A549 (cell line): ENCODE results near the gene TBC1D22A. TPM values are rescaled to one million over a fixed set of nuclear protein-coding genes. Genes with fewer than 3 reads are reported as not detected.

Experiments used
- ATAC-seq, 2 experiments: fragments of 200-7000 bp in 1 of 2; fragments of >200 bp in 1 of 2; cut with Nextera tagmentation in 1 of 2; cut with Tn5 transposase in 1 of 2; 3 replicates each; pipeline versions ENCODE4 v1.8.0 to v1.9.1; 2018 to 2020; ENCODE audit warnings: mild to moderate bottlenecking in 1 of 2, moderate library complexity in 1 of 2
- CTCF ChIA-PET: fragments of 300-600 bp; sonication (Branson Sonifier 250); formaldehyde crosslinking; extraction: SDS; loops from one replicate; lab custom pipeline; 2021; ENCODE audit warnings: antibody characterized with exemption, inconsistent platforms; lab: Yijun Ruan, JAX
- POLR2A ChIA-PET: fragments of 350-600 bp; formaldehyde crosslinking; extraction: SDS; loops from one replicate; lab custom pipeline; 2021; ENCODE audit warnings: antibody characterized with exemption, inconsistent platforms; lab: Yijun Ruan, JAX
- DNase-seq, 2 experiments: peaks; one replicate each; pipeline versions ENCODE4 v3.0.0 to v3.0.0-alpha.2; 2011 to 2016; ENCODE audit warnings: low read depth in 1 of 2, low spot score in 1 of 2
- FAIRE-seq: peaks from 2 replicates; lab custom pipeline; 2011; peaks lifted over from hg19 to GRCh38; lab: Jason Lieb, UNC
- H3K27ac ChIP-seq, 2 experiments: fragments of >200 bp; sonication (Bioruptor Twin); formaldehyde crosslinking; 3 replicates each; pipeline ENCODE4 v1.5.1; 2016 to 2017
- H3K4me1 ChIP-seq: fragments of >200 bp; sonication (Bioruptor Twin); formaldehyde crosslinking; 3 replicates; pipeline ENCODE4 v1.6.1; 2016
- H3K4me2 ChIP-seq: fragments of >200 bp; sonication (Bioruptor Twin); formaldehyde crosslinking; 3 replicates; pipeline ENCODE4 v1.6.1; 2016
- H3K4me3 ChIP-seq: fragments of >200 bp; sonication (Bioruptor Twin); formaldehyde crosslinking; 3 replicates; pipeline ENCODE4 v1.5.1; 2016
- H3K9me3 ChIP-seq: fragments of >200 bp; sonication (Bioruptor Twin); formaldehyde crosslinking; 3 replicates; pipeline ENCODE4 v1.6.1; 2016
- ATOH8 ChIP-seq: fragments of 250-450 bp; sonication (Bioruptor Pico); IDR thresholded peaks from 2 replicates; pipeline ENCODE4 v1.5.0; 2020; ENCODE audit warnings: low read depth, mild to moderate bottlenecking, moderate library complexity
- BCL3 ChIP-seq: fragments of >200 bp; sonication (Bioruptor Twin); formaldehyde crosslinking; IDR thresholded peaks from 3 replicates; pipeline ENCODE4 v1.6.1; 2016
- BHLHE40 ChIP-seq: IDR thresholded peaks from 2 replicates; pipeline ENCODE4 v1.6.1; 2012; ENCODE audit warnings: low read depth, low read length, inconsistent platforms
- CEBPB ChIP-seq, 2 experiments: fragments of >200 bp in 1 of 2; sonication (Bioruptor Twin) in 1 of 2; formaldehyde crosslinking in 1 of 2; IDR thresholded peaks; 2 replicates each; pipeline ENCODE4 v1.6.1; 2012 to 2016
- CHD2 ChIP-seq: fragments of 150-350 bp; IDR thresholded peaks from 2 replicates; pipeline ENCODE4 v1.6.1; 2014; ENCODE audit warnings: low read length; ENCODE audit not compliant: partially characterized antibody
- CTCF ChIP-seq: fragments of >200 bp; sonication (Bioruptor Twin); formaldehyde crosslinking; IDR thresholded peaks from 3 replicates; pipeline ENCODE4 v1.5.1; 2016
- EHMT2 ChIP-seq: fragments of 200-600 bp; sonication (generic); IDR thresholded peaks from 2 replicates; pipeline ENCODE4 v1.6.1; 2016; ENCODE audit warnings: antibody characterized with exemption, low read depth, mild to moderate bottlenecking, moderate library complexity
- ESRRA ChIP-seq: fragments of 150-350 bp; IDR thresholded peaks from 2 replicates; pipeline ENCODE4 v1.6.1; 2014; ENCODE audit warnings: mild to moderate bottlenecking, low read length, borderline replicate concordance
- FOSL2 ChIP-seq, 2 experiments: fragments of 450-650 bp in 1 of 2; fragments of >200 bp in 1 of 2; sonication (Bioruptor Twin) in 1 of 2; formaldehyde crosslinking; IDR thresholded peaks; 2 replicates each; pipeline versions ENCODE4 v1.5.0 to v1.6.1; 2016 to 2020; ENCODE audit warnings: mild to moderate bottlenecking in 1 of 2, moderate library complexity in 1 of 2
- HES2 ChIP-seq: fragments of >200 bp; sonication (Bioruptor Twin); formaldehyde crosslinking; IDR thresholded peaks from 2 replicates; pipeline ENCODE4 v1.6.1; 2016
- JUN ChIP-seq, 2 experiments: fragments of >200 bp; sonication (Bioruptor Twin); formaldehyde crosslinking; IDR thresholded peaks; 2 replicates in 1 of 2; 3 replicates in 1 of 2; pipeline ENCODE4 v1.6.1; 2016 to 2017
- KDM1A ChIP-seq: fragments of 200-600 bp; sonication (generic); IDR thresholded peaks from 2 replicates; pipeline ENCODE4 v1.6.1; 2016; ENCODE audit warnings: low read depth, mild to moderate bottlenecking
- KDM5A ChIP-seq: fragments of 200-600 bp; sonication (generic); IDR thresholded peaks from 2 replicates; pipeline ENCODE4 v1.6.1; 2016; ENCODE audit warnings: antibody characterized with exemption, mild to moderate bottlenecking
- MAX ChIP-seq: IDR thresholded peaks from 2 replicates; pipeline ENCODE4 v1.6.1; 2012
- MAZ ChIP-seq: fragments of 150-350 bp; IDR thresholded peaks from 2 replicates; pipeline ENCODE4 v1.6.1; 2014; ENCODE audit warnings: antibody characterized with exemption, low read depth, low read length, borderline replicate concordance
- MYC ChIP-seq: IDR thresholded peaks from 2 replicates; pipeline ENCODE4 v1.6.1; 2012; ENCODE audit warnings: mild to moderate bottlenecking, inconsistent platforms, low read length, improper control_type of control experiment, borderline replicate concordance
- NFE2L2 ChIP-seq: fragments of 150-350 bp; conservative IDR thresholded peaks from 2 replicates; pipeline ENCODE4 v1.6.1; 2014; ENCODE audit warnings: low read length
- NR3C1 ChIP-seq: fragments of >200 bp; sonication (Bioruptor Twin); formaldehyde crosslinking; IDR thresholded peaks from 3 replicates; pipeline ENCODE4 v1.6.1; 2017
- POLR2A ChIP-seq: IDR thresholded peaks from 2 replicates; pipeline ENCODE4 v1.6.1; 2012; ENCODE audit warnings: mild to moderate bottlenecking, low read length
- RAD21 ChIP-seq, 2 experiments: fragments of >200 bp in 1 of 2; sonication (Bioruptor Twin) in 1 of 2; formaldehyde crosslinking in 1 of 2; IDR thresholded peaks in 1 of 2; conservative IDR thresholded peaks in 1 of 2; 2 replicates in 1 of 2; 3 replicates in 1 of 2; pipeline ENCODE4 v1.6.1; 2012 to 2018; ENCODE audit warnings: inconsistent platforms in 1 of 2
- RFX5 ChIP-seq: fragments of 450-650 bp; IDR thresholded peaks from 2 replicates; pipeline ENCODE4 v1.7.1; 2014; ENCODE audit warnings: antibody characterized with exemption, mild to moderate bottlenecking, moderate library complexity
- SMC3 ChIP-seq: fragments of >200 bp; sonication (Bioruptor Twin); formaldehyde crosslinking; IDR thresholded peaks from 3 replicates; pipeline ENCODE4 v1.6.1; 2018; ENCODE audit warnings: inconsistent platforms
- TFCP2L1 ChIP-seq: fragments of 250-450 bp; sonication (Bioruptor Pico); IDR thresholded peaks from 2 replicates; pipeline ENCODE4 v1.5.0; 2021; ENCODE audit warnings: mild to moderate bottlenecking
- TP53 ChIP-seq: fragments of 250-450 bp; sonication (Bioruptor Pico); IDR thresholded peaks from 2 replicates; pipeline ENCODE4 v1.5.0; 2021; ENCODE audit warnings: mild to moderate bottlenecking, moderate library complexity
- USF2 ChIP-seq: fragments of 450-650 bp; IDR thresholded peaks from 2 replicates; pipeline ENCODE4 v1.6.1; 2014; ENCODE audit warnings: antibody characterized with exemption
- ZSCAN20 ChIP-seq: fragments of 250-450 bp; sonication (Bioruptor Pico); IDR thresholded peaks from 2 replicates; pipeline ENCODE4 v1.8.0; 2022; ENCODE audit warnings: mild to moderate bottlenecking, moderate library complexity
- WGBS: methylation state at CpG from one replicate; pipeline ENCODE4 v1.1.6; 2017; ENCODE audit errors: missing lambda C conversion rate; 5-methylcytosine and 5-hydroxymethylcytosine counted together
- polyA plus RNA-seq, 4 experiments: library from polyadenylated mRNA; depleted of rRNA in 3 of 4; stranded (reverse); fragments of >200 nt; fragmentation: RNase III in 1 of 4; extraction: RNeasy Plus Mini Kit Qiagen cat#74134 plus additional on column Dnase treatment in 1 of 4; gene quantifications; 2 replicates in 3 of 4; 3 replicates in 1 of 4; pipeline ENCODE4 v1.2.3, GENCODE V29; 2011 to 2017

Gene TBC1D22A
- polyA plus RNA-seq, 2 of the 4 experiments (the other 2 are of a cell fraction), result 8.9 to 10.8 TPM

- TF ChIP-seq RAD21 (conservative IDR thresholded peaks at IDR 0.05 in 1 of 2, IDR thresholded peaks at IDR 0.05 in 1 of 2) (peak in 1 of 2 experiments; percentile 18; a peak in 2 of 5 replicates), NFE2L2 (no peak), MAX (no peak), USF2 (no peak), CEBPB (IDR thresholded peaks at IDR 0.05) (no peak), TFCP2L1 (CRISPR knock-in tag) (no peak), SMC3 (peak; percentile 7; the same call in 1 of the 3 replicates), MAZ (no peak)
These were observed 34.9 kb downstream of the TBC1D22A start (continued) for GRCh38 chr22:46797355-46797754.

- 88% methylated on average over 5 of the region's 5 CpGs for WGBS
- no peak for ATAC-seq
- FAIRE-seq, result no peak
- peaks cover 6% of the 10 kb centered on the region; the same call in 2 of the 3 replicates for H3K4me1 ChIP-seq
- no peak overlapping the region for H3K4me3 ChIP-seq
- no peak for TF ChIP-seq RFX5
- no peak for TF ChIP-seq NFE2L2
- TF ChIP-seq HES2, result no peak
- TF ChIP-seq POLR2A, result no peak
- no peak for TF ChIP-seq FOSL2 (IDR thresholded peaks at IDR 0.05)
- TF ChIP-seq FOSL2 (CRISPR knock-in tag; IDR thresholded peaks at IDR 0.05), result no peak
- TF ChIP-seq TFCP2L1 (CRISPR knock-in tag), result no peak
- TF ChIP-seq ATOH8 (CRISPR knock-in tag), result no peak
- no peak for TF ChIP-seq TP53 (CRISPR knock-in tag)
- 0 out of 6 replicates have a peak overlapping the region, but pooled peaks of 1 of the 2 experiments have one; percentile 39 for H3K27ac ChIP-seq
- H3K4me2 ChIP-seq, result no peak overlapping the region
- no peak for DNase-seq
- H3K9me3 ChIP-seq, result no peaks in the 10 kb centered on the region
- ChIA-PET POLR2A (interaction anchor here (1.0 kb wide), 1 partner anchor 36 kb away, joined by 5 read pairs; the partner anchor contains the start of gene TBC1D22A), CTCF (interaction anchor here (1.1 to 3.1 kb wide), 18 partner anchors 10 to 574 kb away, joined by 3 to 19 read pairs (median 5); partner anchors contain the start of genes CERK and TBC1D22A)
These were observed 35.6 kb downstream of the TBC1D22A start for GRCh38 chr22:46798041-46798365.

GRCh38 chr22:46798366-46799350, 36.2 kb downstream of the TBC1D22A start:
- Histone ChIP-seq H3K27ac (peak overlapping the region in 1 of 2 experiments; percentile 77; a peak in 3 of 6 replicates), H3K4me1 (peaks cover 6% of the 10 kb centered on the region; the same call in 2 of the 3 replicates), H3K4me3 (no peak overlapping the region), H3K9me3 (no peaks in the 10 kb centered on the region), H3K4me2 (no peak overlapping the region)
- POLR2A ChIA-PET, result interaction anchor here (1.0 kb wide), 1 partner anchor 36 kb away, joined by 5 read pairs; the partner anchor contains the start of gene TBC1D22A
- CTCF ChIA-PET, result interaction anchor here (0.6 to 3.1 kb wide), 31 partner anchors 9 to 1343 kb away, joined by 3 to 19 read pairs (median 4); partner anchors contain the start of genes CERK and TBC1D22A
- WGBS, result 35% methylated on average over 20 of the region's 27 CpGs
- DNase-seq, result peak; percentile 66
- no peak for FAIRE-seq
- peak; percentile 86 to 94 for ATAC-seq
- TF ChIP-seq BHLHE40 (no peak), HES2 (no peak), CHD2 (no peak), CEBPB (IDR thresholded peaks at IDR 0.05) (no peak), SMC3 (peak; percentile 69), KDM1A (no peak), ESRRA (no peak), CTCF (peak; percentile 62), RAD21 (conservative IDR thresholded peaks at IDR 0.05 in 1 of 2, IDR thresholded peaks at IDR 0.05 in 1 of 2) (peak; percentile 81 to 85), JUN (IDR thresholded peaks at IDR 0.05) (no peak), NR3C1 (no peak), ZSCAN20 (CRISPR knock-in tag) (no peak), EHMT2 (no peak), MYC (no peak), KDM5A (no peak), BCL3 (no peak)
